ENCODE results near the gene FBN1.

The FBN1 gene

DNA sequence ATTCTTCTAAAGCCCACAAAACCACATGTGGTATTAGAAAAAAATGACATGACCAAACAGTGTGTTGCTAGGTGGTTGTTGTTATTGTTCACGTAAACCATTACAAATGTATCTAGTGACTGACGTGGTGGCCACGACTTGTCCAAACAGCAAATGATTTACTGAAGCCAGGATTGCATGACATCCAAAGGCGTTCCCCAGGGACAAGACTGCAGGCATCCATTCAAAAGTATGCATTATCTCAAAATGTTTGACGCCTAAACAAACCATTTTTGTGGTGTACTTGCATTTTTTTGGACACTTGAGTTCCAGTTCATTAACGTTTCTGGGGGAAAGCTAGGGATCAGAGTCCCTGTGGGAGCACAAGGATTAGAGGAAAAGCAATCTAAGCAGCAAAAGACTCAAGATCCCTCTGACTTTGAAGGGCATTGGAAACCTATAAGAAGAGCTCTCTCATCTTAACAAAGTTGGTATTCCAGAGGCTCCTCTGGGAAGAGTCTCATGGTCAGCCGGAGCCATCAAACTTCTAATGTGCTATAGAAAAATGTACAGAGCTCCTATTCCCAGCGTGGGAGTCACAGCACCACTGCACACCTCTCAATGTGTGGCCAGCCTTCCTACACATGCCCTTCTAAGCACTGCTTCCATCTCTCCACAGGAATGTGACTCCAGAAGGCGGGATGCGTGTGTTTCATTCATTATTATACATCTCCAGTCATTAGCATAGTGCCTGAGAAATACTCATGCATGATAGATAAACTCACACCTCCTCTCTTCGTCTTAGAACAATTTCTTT is 62.9 kb downstream of the FBN1 start:
- no peak for TF ChIP-seq TEAD4 (IDR thresholded peaks at IDR 0.05)
- TF ChIP-seq NFIC (IDR thresholded peaks at IDR 0.05): no peak
- no peak for TF ChIP-seq EGR1 (IDR thresholded peaks at IDR 0.05)
- TF ChIP-seq TAF1 (IDR thresholded peaks at IDR 0.05; ENCODE audit: low read depth): no peak
- no peak for TF ChIP-seq CREB1 (IDR thresholded peaks at IDR 0.05; ENCODE audit: low read depth)
- TF ChIP-seq CEBPB (IDR thresholded peaks at IDR 0.05): no peak

DNA sequence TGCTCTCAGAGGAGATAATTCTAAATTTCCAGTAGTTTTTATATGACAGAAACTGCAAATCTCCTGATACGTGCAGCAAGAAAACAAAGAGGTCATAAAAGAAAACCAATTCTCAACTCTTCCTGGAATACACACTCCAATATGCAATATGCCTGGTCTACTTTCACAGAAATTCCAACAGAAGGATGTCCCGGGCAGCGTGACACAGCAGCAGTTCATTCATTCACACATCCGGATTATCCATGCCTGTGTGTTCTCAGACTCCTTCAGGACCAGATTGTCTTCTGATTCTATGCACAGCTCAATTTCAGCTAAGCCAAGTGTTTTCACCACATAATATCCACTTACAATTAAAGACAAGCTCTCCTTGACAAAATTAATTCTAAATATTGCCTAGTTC is 64.3 kb downstream of the FBN1 start:
- TF ChIP-seq YY1 (IDR thresholded peaks at IDR 0.05; ENCODE audit: low read depth) (no peak), ZBTB7A (IDR thresholded peaks at IDR 0.05; ENCODE audit: low read depth) (no peak), CEBPB (IDR thresholded peaks at IDR 0.05) (no peak), TAF1 (IDR thresholded peaks at IDR 0.05; ENCODE audit: low read depth) (no peak), TEAD4 (IDR thresholded peaks at IDR 0.05) (no peak), EGR1 (IDR thresholded peaks at IDR 0.05) (no peak), FOXM1 (IDR thresholded peaks at IDR 0.05; ENCODE audit: borderline replicate concordance, low read depth) (no peak), EP300 (IDR thresholded peaks at IDR 0.05; ENCODE audit: borderline replicate concordance) (no peak)
- TF ChIP-seq, protein P1, sequence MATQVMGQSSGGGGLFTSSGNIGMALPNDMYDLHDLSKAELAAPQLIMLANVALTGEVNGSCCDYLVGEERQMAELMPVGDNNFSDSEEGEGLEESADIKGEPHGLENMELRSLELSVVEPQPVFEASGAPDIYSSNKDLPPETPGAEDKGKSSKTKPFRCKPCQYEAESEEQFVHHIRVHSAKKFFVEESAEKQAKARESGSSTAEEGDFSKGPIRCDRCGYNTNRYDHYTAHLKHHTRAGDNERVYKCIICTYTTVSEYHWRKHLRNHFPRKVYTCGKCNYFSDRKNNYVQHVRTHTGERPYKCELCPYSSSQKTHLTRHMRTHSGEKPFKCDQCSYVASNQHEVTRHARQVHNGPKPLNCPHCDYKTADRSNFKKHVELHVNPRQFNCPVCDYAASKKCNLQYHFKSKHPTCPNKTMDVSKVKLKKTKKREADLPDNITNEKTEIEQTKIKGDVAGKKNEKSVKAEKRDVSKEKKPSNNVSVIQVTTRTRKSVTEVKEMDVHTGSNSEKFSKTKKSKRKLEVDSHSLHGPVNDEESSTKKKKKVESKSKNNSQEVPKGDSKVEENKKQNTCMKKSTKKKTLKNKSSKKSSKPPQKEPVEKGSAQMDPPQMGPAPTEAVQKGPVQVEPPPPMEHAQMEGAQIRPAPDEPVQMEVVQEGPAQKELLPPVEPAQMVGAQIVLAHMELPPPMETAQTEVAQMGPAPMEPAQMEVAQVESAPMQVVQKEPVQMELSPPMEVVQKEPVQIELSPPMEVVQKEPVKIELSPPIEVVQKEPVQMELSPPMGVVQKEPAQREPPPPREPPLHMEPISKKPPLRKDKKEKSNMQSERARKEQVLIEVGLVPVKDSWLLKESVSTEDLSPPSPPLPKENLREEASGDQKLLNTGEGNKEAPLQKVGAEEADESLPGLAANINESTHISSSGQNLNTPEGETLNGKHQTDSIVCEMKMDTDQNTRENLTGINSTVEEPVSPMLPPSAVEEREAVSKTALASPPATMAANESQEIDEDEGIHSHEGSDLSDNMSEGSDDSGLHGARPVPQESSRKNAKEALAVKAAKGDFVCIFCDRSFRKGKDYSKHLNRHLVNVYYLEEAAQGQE (IDR thresholded peaks at IDR 0.05; ENCODE audit: low read depth): no peak
- TF ChIP-seq, protein P2, sequence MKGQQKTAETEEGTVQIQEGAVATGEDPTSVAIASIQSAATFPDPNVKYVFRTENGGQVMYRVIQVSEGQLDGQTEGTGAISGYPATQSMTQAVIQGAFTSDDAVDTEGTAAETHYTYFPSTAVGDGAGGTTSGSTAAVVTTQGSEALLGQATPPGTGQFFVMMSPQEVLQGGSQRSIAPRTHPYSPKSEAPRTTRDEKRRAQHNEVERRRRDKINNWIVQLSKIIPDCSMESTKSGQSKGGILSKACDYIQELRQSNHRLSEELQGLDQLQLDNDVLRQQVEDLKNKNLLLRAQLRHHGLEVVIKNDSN (IDR thresholded peaks at IDR 0.05): no peak
- TF ChIP-seq, protein P3, sequence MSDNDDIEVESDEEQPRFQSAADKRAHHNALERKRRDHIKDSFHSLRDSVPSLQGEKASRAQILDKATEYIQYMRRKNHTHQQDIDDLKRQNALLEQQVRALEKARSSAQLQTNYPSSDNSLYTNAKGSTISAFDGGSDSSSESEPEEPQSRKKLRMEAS (IDR thresholded peaks at IDR 0.05): no peak

DNA sequence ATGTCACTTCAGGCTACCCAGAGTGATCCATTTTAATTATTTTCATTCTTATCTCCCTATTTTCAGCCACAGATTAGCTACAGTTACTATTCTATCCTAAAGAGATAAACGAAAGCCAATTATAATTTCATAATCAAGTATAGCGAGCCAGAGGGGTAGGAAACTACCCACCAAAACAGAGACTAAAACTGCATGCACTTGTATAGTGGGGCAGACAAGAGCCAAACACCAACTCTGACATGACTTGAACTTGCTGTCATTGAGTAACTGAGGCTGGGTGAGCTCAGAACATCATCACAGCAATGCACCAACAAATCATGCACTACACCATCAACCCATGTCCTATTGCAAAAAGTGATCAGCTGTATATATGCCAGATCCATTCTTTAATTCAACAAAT is 64.8 kb downstream of the FBN1 start:
- TF ChIP-seq, protein P2 (IDR thresholded peaks at IDR 0.05): no peak

DNA sequence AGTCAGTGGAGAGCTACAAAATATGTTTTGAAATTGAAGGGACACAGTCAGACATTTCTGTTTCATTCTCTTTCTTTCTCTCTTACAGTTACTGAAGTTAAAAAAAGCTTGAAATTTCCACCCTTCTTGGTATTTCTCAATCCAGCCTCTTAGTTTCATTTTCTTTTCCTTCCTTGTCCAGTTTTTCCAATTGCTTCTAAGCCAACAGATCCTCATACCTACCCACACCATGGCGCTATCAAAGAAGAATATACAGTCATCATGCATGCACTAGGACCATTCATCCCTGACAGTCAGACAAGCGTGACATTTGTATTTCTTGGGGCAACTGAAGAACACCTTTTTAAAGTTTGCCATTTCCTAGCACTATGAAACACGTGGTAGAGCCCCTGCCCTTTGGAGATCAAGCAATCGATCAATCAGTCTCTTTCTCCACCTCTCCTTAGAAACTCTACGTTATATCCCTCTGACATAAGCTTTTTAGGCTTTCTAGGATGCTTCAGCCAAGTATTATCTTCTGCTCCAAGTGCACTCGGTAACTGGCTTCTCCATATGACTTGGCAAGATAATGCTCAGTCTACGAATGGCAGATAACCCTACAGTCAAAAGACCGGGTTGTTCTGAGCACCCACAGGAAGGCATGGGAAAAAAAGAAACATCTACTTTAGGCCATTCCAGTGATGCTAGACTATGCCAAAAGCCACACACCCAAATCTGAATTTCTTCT is 65.4 kb downstream of the FBN1 start:
- TF ChIP-seq, protein P2 (IDR thresholded peaks at IDR 0.05): no peak
- TF ChIP-seq EP300 (IDR thresholded peaks at IDR 0.05; ENCODE audit: borderline replicate concordance): no peak
- no peak for TF ChIP-seq YY1 (IDR thresholded peaks at IDR 0.05; ENCODE audit: low read depth)
- TF ChIP-seq TCF12 (IDR thresholded peaks at IDR 0.05; ENCODE audit: low read depth): no peak
- TF ChIP-seq, protein P1 (IDR thresholded peaks at IDR 0.05; ENCODE audit: low read depth): no peak
- no peak for TF ChIP-seq CREB1 (IDR thresholded peaks at IDR 0.05; ENCODE audit: low read depth)
- no peak for TF ChIP-seq TAF1 (IDR thresholded peaks at IDR 0.05; ENCODE audit: low read depth)
- no peak for TF ChIP-seq ZBTB7A (IDR thresholded peaks at IDR 0.05; ENCODE audit: low read depth)
- no peak for TF ChIP-seq RAD21 (IDR thresholded peaks at IDR 0.05; ENCODE audit: low read depth)
- no peak for TF ChIP-seq FOXM1 (IDR thresholded peaks at IDR 0.05; ENCODE audit: borderline replicate concordance, low read depth)
- no peak for TF ChIP-seq TEAD4 (IDR thresholded peaks at IDR 0.05)
- no peak for TF ChIP-seq CEBPB (IDR thresholded peaks at IDR 0.05)
- TF ChIP-seq NFIC (IDR thresholded peaks at IDR 0.05): no peak
- TF ChIP-seq EGR1 (IDR thresholded peaks at IDR 0.05): no peak

DNA sequence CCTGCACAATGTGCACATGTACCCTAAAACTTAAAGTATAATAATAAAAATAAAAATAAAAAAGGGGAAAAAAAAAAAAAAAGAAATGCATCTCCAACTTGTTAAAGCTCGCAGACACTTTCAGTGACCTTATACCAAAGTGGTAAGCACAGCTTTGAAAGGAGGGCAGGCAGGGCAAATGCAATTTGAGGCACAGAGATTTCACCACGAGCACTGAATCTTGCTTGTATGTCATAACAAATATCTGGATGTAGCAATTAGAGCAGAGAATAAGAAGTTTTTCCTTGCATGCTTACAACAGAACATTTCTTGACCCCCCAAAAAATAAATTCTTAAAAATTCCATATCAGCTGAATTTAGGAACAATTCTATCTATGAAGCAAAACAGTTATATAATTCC is 66.5 kb downstream of the FBN1 start:
- TF ChIP-seq TEAD4 (IDR thresholded peaks at IDR 0.05): no peak
- no peak for TF ChIP-seq NFIC (IDR thresholded peaks at IDR 0.05)
- no peak for TF ChIP-seq TCF12 (IDR thresholded peaks at IDR 0.05; ENCODE audit: low read depth)
- no peak for TF ChIP-seq CREB1 (IDR thresholded peaks at IDR 0.05; ENCODE audit: low read depth)
- TF ChIP-seq, protein P2 (IDR thresholded peaks at IDR 0.05): no peak
- TF ChIP-seq ZBTB7A (IDR thresholded peaks at IDR 0.05; ENCODE audit: low read depth): no peak
- no peak for TF ChIP-seq EP300 (IDR thresholded peaks at IDR 0.05; ENCODE audit: borderline replicate concordance)
- TF ChIP-seq, protein P3 (IDR thresholded peaks at IDR 0.05): no peak
- TF ChIP-seq, protein P1 (IDR thresholded peaks at IDR 0.05; ENCODE audit: low read depth): no peak
- no peak for TF ChIP-seq CEBPB (IDR thresholded peaks at IDR 0.05)
- TF ChIP-seq FOXM1 (IDR thresholded peaks at IDR 0.05; ENCODE audit: borderline replicate concordance, low read depth): no peak
- no peak for TF ChIP-seq RAD21 (IDR thresholded peaks at IDR 0.05; ENCODE audit: low read depth)
- TF ChIP-seq YY1 (IDR thresholded peaks at IDR 0.05; ENCODE audit: low read depth): no peak
- TF ChIP-seq EGR1 (IDR thresholded peaks at IDR 0.05): no peak
- no peak for TF ChIP-seq TAF1 (IDR thresholded peaks at IDR 0.05; ENCODE audit: low read depth)
